HG03575 (cell line): ENCODE data around the gene PNCK.

ENCODE experiments used
- ATAC-seq: cut with Tn5 transposase; IDR thresholded peaks from one replicate; pipeline ENCODE4 v1.9.1; 2021; ENCODE audit not compliant: unreplicated experiment, insufficient number of reproducible peaks, low FRiP score; ENCODE audit errors: extremely low read depth

Gene PNCK

DNA sequence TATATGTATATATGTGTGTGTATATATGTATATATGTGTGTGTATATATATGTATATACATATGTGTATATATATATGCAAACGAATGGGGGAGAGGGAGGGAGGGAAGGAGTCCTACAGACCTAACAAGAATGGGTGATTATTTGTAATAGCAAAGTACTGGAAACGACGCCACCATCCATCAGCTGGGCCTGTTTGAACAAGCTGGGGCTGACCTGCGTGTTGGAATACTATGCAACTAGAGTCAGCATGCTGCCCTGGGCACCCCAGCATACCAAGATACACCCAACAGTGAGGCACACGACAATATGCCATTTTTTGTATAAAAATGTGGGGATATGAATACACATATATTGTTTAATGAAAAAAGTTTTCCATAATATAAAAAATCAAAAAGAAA is 53.0 kb downstream of the PNCK start:
- ATAC-seq: no peak
